HepG2 (cell line): ENCODE measurements around the gene NFIL3. TPM values are rescaled to one million over a fixed set of nuclear protein-coding genes. Genes with fewer than 3 reads are reported as not detected.

Experiments
- CBX1 ChIP-seq: IDR thresholded peaks from one replicate; pipeline ENCODE4 v1.6.1; 2016; ENCODE audit warnings: antibody characterized with exemption, low read depth
- DDIT3 ChIP-seq: sonication (generic); formaldehyde crosslinking; IDR thresholded peaks from 2 replicates; pipeline ENCODE4 v1.4.0; 2020; ENCODE audit warnings: mild to moderate bottlenecking, missing genetic modification reagents
- GATA4 ChIP-seq: sonication (generic); IDR thresholded peaks from 2 replicates; pipeline ENCODE4 v1.6.1; 2016; ENCODE audit warnings: antibody characterized with exemption, low read depth, borderline replicate concordance
- HIC2 ChIP-seq: sonication (generic); formaldehyde crosslinking; IDR thresholded peaks from 2 replicates; pipeline ENCODE4 v1.9.0; 2022; ENCODE audit warnings: low read depth, missing genetic modification reagents
- KLF15 ChIP-seq: sonication (generic); formaldehyde crosslinking; IDR thresholded peaks from 2 replicates; pipeline ENCODE4 v1.8.1; 2023; ENCODE audit warnings: borderline replicate concordance, mild to moderate bottlenecking, inconsistent platforms, missing genetic modification reagents, mixed read lengths
- PAXIP1 ChIP-seq: sonication (generic); formaldehyde crosslinking; conservative IDR thresholded peaks from 2 replicates; pipeline ENCODE4 v1.4.0; 2020; ENCODE audit warnings: mild to moderate bottlenecking, missing genetic modification reagents, moderate library complexity
- ZBTB10 ChIP-seq: sonication (generic); formaldehyde crosslinking; IDR thresholded peaks from 2 replicates; pipeline ENCODE4 v1.4.0; 2020; ENCODE audit warnings: missing genetic modification reagents, borderline replicate concordance
- ZNF367 ChIP-seq: sonication (generic); formaldehyde crosslinking; IDR thresholded peaks from 2 replicates; pipeline ENCODE4 v1.4.0; 2020; ENCODE audit warnings: missing genetic modification reagents, borderline replicate concordance
- ZNF44 ChIP-seq: sonication (generic); formaldehyde crosslinking; IDR thresholded peaks from 2 replicates; pipeline ENCODE4 v1.5.1; 2020; ENCODE audit warnings: mild to moderate bottlenecking, missing genetic modification reagents
- ZNF609 ChIP-seq: sonication (generic); formaldehyde crosslinking; IDR thresholded peaks from 2 replicates; pipeline ENCODE4 v1.4.0; 2020; ENCODE audit warnings: mild to moderate bottlenecking, missing genetic modification reagents, borderline replicate concordance
- ZNF800 ChIP-seq: sonication (generic); formaldehyde crosslinking; IDR thresholded peaks from 2 replicates; pipeline ENCODE4 v1.4.0; 2020; ENCODE audit warnings: missing genetic modification reagents
- polyA plus RNA-seq, 8 experiments: library from polyadenylated mRNA; depleted of rRNA in 3 of 8; stranded (reverse) in 7 of 8; unstranded in 1 of 8; fragments of >200 nt; fragmentation: Illumina TruSeq in 4 of 8; extraction: Trizol in 4 of 8; gene quantifications; 2 replicates each; pipeline versions ENCODE4 v1.2.1 to v1.2.3, GENCODE V29; 2011 to 2016; ENCODE audit warnings: low read depth in 4 of 8, missing spikeins in 1 of 8, mixed read lengths in 1 of 8; ENCODE audit not compliant: insufficient read depth in 1 of 8
- total RNA-seq, 5 experiments: library from RNA; depleted of rRNA; stranded (reverse); fragments of >200 nt; fragmentation: Illumina TruSeq; extraction: Trizol; gene quantifications; 2 replicates each; pipeline ENCODE4 v1.2.3, GENCODE V29; 2016; ENCODE audit warnings: low read depth in 1 of 5

Gene NFIL3
- total and polyA plus RNA-seq, 2 of the 13 experiments (the other 11 are each of a cell fraction or from before 2014, with no cell fraction given), result 46.6 to 54.2 TPM

GRCh38 chr9:91424403-91425176 is 958 bp upstream of the NFIL3 start (continued):
- no peak; the same call in 1 of the 2 replicates for TF ChIP-seq ZBTB10 (CRISPR knock-in tag)
- TF ChIP-seq PAXIP1 (CRISPR knock-in tag), result no peak
- no peak for TF ChIP-seq ZNF44 (CRISPR knock-in tag)
- no peak for TF ChIP-seq KLF15 (CRISPR knock-in tag)
- TF ChIP-seq CBX1, result no peak
- no peak; the same call in 1 of the 2 replicates for TF ChIP-seq ZNF609 (CRISPR knock-in tag)
- TF ChIP-seq GATA4, result no peak
- no peak for TF ChIP-seq ZNF367 (CRISPR knock-in tag)
- TF ChIP-seq DDIT3 (CRISPR knock-in tag), result no peak
- 0 out of 2 replicates have a peak, but pooled peaks have one; percentile 24 for TF ChIP-seq HIC2 (CRISPR knock-in tag)
- TF ChIP-seq ZNF800 (CRISPR knock-in tag), result no peak
